Neural crest cell (in vitro differentiated cells): ENCODE measurements around the gene TRPM1. TPM values are rescaled to one million over a fixed set of nuclear protein-coding genes. Genes with fewer than 3 reads are reported as not detected.
A peak's percentile ranks its signal among the peaks of the same experiment; 100 is the strongest.

Experiments used
- DNase-seq: peaks from one replicate; pipeline ENCODE4 v3.0.0; 2021; ENCODE audit warnings: low read depth, mixed read lengths, low spot score
- H3K27ac Mint-ChIP-seq: one replicate; pipeline ENCODE4 v1.8.0; 2021; ENCODE audit warnings: mild to moderate bottlenecking, mixed read lengths; ENCODE audit not compliant: unreplicated experiment
- H3K27me3 Mint-ChIP-seq: 2 replicates; pipeline ENCODE4 v1.8.0; 2021; ENCODE audit warnings: low read depth, mild to moderate bottlenecking, mixed read lengths
- H3K36me3 Mint-ChIP-seq: 2 replicates; pipeline ENCODE4 v1.8.0; 2021; ENCODE audit warnings: low read depth, mild to moderate bottlenecking, mixed read lengths
- H3K4me1 Mint-ChIP-seq: 2 replicates; pipeline ENCODE4 v1.8.0; 2021; ENCODE audit warnings: mixed read lengths
- H3K4me3 Mint-ChIP-seq: one replicate; pipeline ENCODE4 v1.8.0; 2021; ENCODE audit warnings: mild to moderate bottlenecking, mixed read lengths
- H3K9me3 Mint-ChIP-seq: 2 replicates; pipeline ENCODE4 v1.8.0; 2021; ENCODE audit warnings: mixed read lengths
- CTCF ChIP-seq: fragments of 200-600 bp; sonication (generic); conservative IDR thresholded peaks from 2 replicates; pipeline ENCODE4 v1.5.0; 2021; ENCODE audit warnings: antibody characterized with exemption, mild to moderate bottlenecking
- total RNA-seq: library from RNA; stranded (reverse); gene quantifications from 2 replicates; pipeline ENCODE4 v1.2.1, GENCODE V29; 2021

The TRPM1 gene
- total RNA-seq, 1 donor from 2014 or later = not detected

DNA sequence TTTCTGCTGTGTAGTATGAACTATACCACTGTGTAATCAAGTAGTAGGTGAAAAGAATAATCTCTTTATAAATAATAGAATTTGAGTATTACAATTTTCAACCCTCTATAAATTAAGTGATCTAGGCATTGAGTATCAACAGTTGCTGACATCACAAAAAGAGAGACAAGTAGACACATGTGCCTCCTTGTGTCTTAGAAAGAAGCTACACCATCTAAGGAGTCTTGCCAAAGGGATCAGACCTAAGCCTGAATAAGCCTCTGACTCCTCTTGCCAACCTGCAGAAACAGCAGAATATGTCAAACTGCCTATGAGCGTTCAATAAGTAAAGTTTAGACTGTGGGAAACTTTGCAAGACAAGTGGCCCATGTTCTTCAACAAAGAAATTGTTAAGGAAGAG lies 104.3 kb downstream of the TRPM1 start:
- DNase-seq = no peak
- Mint-ChIP-seq H3K27ac (no peak overlapping the region), H3K4me3 (no peak overlapping the region), H3K9me3 (no peaks in the 10 kb centered on the region), H3K4me1 (peaks cover 3% of the 10 kb centered on the region), H3K36me3 (no peaks in the 10 kb centered on the region), H3K27me3 (no peaks in the 10 kb centered on the region)
- no peak for TF ChIP-seq CTCF

GRCh38 chr15:30992249-30992864 lies 109.2 kb downstream of the TRPM1 start:
- Mint-ChIP-seq H3K4me1 (peaks cover 30% of the 10 kb centered on the region), H3K9me3 (no peaks in the 10 kb centered on the region), H3K27me3 (no peaks in the 10 kb centered on the region), H3K36me3 (peaks cover 3% of the 10 kb centered on the region), H3K27ac (peak overlapping the region; percentile 58), H3K4me3 (peak overlapping the region; percentile 89)
- DNase-seq = no peak
- TF ChIP-seq CTCF = no peak

GRCh38 chr15:30991255-30992235 lies 110.0 kb downstream of the TRPM1 start, which contains the start of gene MTMR10:
Gene MTMR10 (minus strand): TSS chr15:30991628. CDS start chr15:30991506, 122 bp downstream.
- peak within 1 kb of the TSS; percentile 97 for H3K4me3 Mint-ChIP-seq
- DNase-seq = peak; percentile 65
- H3K27me3 Mint-ChIP-seq = no peaks in the 10 kb centered on the region
- no peaks in the 10 kb centered on the region for H3K9me3 Mint-ChIP-seq
- peaks cover 30% of the 10 kb centered on the region for H3K4me1 Mint-ChIP-seq
- peaks cover 3% of the 10 kb centered on the region for H3K36me3 Mint-ChIP-seq
- peak within 1 kb of the TSS; percentile 96 for H3K27ac Mint-ChIP-seq
- no peak for TF ChIP-seq CTCF

GRCh38 chr15:30990446-30991254 lies 110.9 kb downstream of the TRPM1 start:
- Mint-ChIP-seq H3K27ac (peak overlapping the region; percentile 96), H3K36me3 (peaks cover 3% of the 10 kb centered on the region), H3K9me3 (no peaks in the 10 kb centered on the region), H3K4me1 (peaks cover 33% of the 10 kb centered on the region), H3K4me3 (peak overlapping the region; percentile 97), H3K27me3 (no peaks in the 10 kb centered on the region)
- no peak for TF ChIP-seq CTCF
- no peak for DNase-seq

- no peak for TF ChIP-seq CTCF
- Mint-ChIP-seq H3K27me3 (no peaks in the 10 kb centered on the region), H3K27ac (no peak overlapping the region), H3K36me3 (peaks cover 3% of the 10 kb centered on the region), H3K9me3 (no peaks in the 10 kb centered on the region), H3K4me1 (peaks cover 39% of the 10 kb centered on the region), H3K4me3 (peak overlapping the region; percentile 97)
- no peak for DNase-seq
These were observed 111.5 kb downstream of the TRPM1 start for GRCh38 chr15:30990036-30990435.
